Measurements from ENCODE around the gene SOAT2.

GRCh38 chr12:53103860-53104305 lies 597 bp downstream of the SOAT2 start:
- no peak for TF ChIP-seq RAD21 (IDR thresholded peaks at IDR 0.05; ENCODE audit: low read length)
- no peak for TF ChIP-seq CTCF (conservative IDR thresholded peaks at IDR 0.05; ENCODE audit: low read depth, low read length)
